SK-N-SH treated with all-trans-retinoic acid at 6 μM for 48 hours (cell line): Measurements from ENCODE around the gene MMP28.

ENCODE experiments used
- CREB5 ChIP-seq: fragments of 250-450 bp; sonication (Bioruptor Pico); IDR thresholded peaks from 2 replicates; pipeline ENCODE4 v1.5.1; 2020; ENCODE audit warnings: low read depth, mild to moderate bottlenecking, moderate library complexity
- PATZ1 ChIP-seq: fragments of 250-450 bp; sonication (Bioruptor Pico); IDR thresholded peaks from 2 replicates; pipeline ENCODE4 v1.8.0; 2020; ENCODE audit warnings: mild to moderate bottlenecking, moderate library complexity, borderline replicate concordance
- TSHZ2 ChIP-seq: fragments of 250-450 bp; sonication (Bioruptor Pico); IDR thresholded peaks from 2 replicates; pipeline ENCODE4 v1.5.0; 2020; ENCODE audit warnings: mild to moderate bottlenecking, moderate library complexity
- ZFP30 ChIP-seq: fragments of 450-650 bp; formaldehyde crosslinking; IDR thresholded peaks from 2 replicates; pipeline ENCODE4 v1.5.0; 2022; ENCODE audit warnings: mild to moderate bottlenecking, moderate library complexity
- ZNF8 ChIP-seq: fragments of 450-650 bp; formaldehyde crosslinking; IDR thresholded peaks from 2 replicates; pipeline ENCODE4 v1.5.0; 2020; ENCODE audit warnings: mild to moderate bottlenecking, moderate library complexity

DNA sequence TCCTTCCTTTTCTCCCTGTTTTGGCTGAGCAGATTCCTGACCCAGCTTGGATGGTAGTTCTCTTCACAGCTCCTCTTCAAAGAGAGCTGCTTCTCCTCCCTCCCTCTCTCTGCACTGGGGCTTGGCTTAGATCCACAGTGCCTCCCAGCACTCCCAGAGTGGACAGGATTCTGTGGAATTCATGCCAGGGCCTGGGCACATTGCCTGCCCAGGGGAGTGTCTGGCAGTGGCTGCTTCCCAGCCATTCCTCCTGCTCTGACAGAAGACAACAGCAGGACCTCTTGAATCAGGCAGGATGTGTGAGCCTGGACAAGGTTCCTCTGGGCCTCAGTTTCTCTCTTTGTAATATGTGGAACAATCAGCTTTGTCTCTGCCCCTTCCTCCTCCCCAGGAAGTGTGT, 4.5 kb upstream of the MMP28 start:
- TF ChIP-seq TSHZ2 (CRISPR knock-in tag) (no peak), ZNF8 (CRISPR knock-in tag) (no peak), PATZ1 (CRISPR knock-in tag) (no peak), CREB5 (CRISPR knock-in tag) (no peak), ZFP30 (CRISPR knock-in tag) (no peak)
